Measurements from ENCODE around the gene NFATC4. TPM values are rescaled to one million over a fixed set of nuclear protein-coding genes. Genes with fewer than 3 reads are reported as not detected.

NFATC4 gene
- total RNA-seq, 1 experiment from 2014 or later: 15.1 TPM

DNA sequence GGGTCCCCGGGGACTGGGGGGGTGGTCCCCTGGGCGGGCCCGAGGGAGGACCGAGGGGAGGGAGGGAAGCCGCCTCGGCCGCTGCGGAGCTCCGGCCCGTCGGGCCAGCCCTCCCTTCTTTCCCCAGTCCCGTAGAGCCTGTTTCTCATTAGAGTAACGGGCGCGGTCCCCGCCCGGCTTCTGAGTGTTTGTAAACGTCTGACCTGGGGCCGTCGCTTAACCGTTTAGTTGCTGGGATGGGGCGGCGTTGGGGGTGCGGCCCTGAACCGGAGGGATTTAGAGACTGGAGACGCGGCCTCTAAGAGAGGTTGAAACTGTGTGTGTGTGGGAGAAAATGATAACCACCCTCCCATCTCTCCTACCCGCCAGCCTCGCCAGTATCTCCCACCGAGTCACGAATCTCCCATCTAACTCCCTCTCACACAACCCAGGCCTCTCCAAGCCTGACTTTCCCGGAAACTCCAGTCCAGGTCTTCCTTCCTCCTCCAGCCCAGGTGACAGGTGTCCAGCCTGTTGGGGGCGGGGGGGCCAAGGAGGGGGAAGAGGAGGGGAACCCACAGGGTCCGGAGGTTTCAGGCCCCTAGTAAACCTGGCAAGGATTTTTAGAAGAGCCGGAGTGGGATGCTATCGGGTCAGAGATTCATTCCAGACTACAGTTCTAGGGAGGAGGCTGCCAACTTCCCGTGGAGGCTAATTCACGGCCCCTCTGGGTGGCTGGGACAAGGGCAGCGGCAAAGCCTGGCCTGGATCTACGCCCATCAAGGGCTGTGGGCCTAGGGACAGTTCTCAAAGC lies 1.1 kb upstream of the NFATC4 start:
- BruUV-seq (replicated peaks): no TSS peak

GRCh38 chr14:24368212-24368561 lies 203 bp downstream of the NFATC4 start:
- H3K36me3 ChIP-seq (ENCODE audit: low read depth, low read length): no peaks in the 10 kb centered on the region
- DNase-seq (no peak), ATAC-seq (no peak)
- no peaks in the 10 kb centered on the region for H3K9me2 ChIP-seq (replicated peaks; ENCODE audit: low read length)
- TF ChIP-seq CTCF (conservative IDR thresholded peaks at IDR 0.05; ENCODE audit: low read depth, low read length): no peak
- no peak for TF ChIP-seq EZH2 (IDR thresholded peaks at IDR 0.05; ENCODE audit: low read length, unreplicated experiment)
- TF ChIP-seq EZH2phosphoT487 (IDR thresholded peaks at IDR 0.05; ENCODE audit: borderline replicate concordance, low read length): no peak
- H3K27me3 ChIP-seq (ENCODE audit: low read length): no peaks in the 10 kb centered on the region
- peaks cover 24% of the 10 kb centered on the region for H3K4me1 ChIP-seq (ENCODE audit: insufficient read depth, low read length)
- ChIA-PET POLR2A (ENCODE audit: unreplicated experiment) (no interaction called here), CTCF (no interaction called here)
- no TSS peak for BruUV-seq (replicated peaks)
- H3K9ac ChIP-seq (ENCODE audit: low read length): peak overlapping the region; percentile 49
- H2AFZ ChIP-seq (ENCODE audit: low read length): peak overlapping the region; percentile 91
- H3K79me2 ChIP-seq (ENCODE audit: low read length): no peaks in the 10 kb centered on the region
- no peaks in the 10 kb centered on the region for H4K20me1 ChIP-seq (ENCODE audit: low read length)
- H3K4me3 ChIP-seq (ENCODE audit: low read length): peak overlapping the region; percentile 63
- H3K4me2 ChIP-seq (ENCODE audit: low read length): peak overlapping the region; percentile 96
- intact Hi-C loops (cut with micrococcal nuclease): no loop called here
- no peaks in the 10 kb centered on the region for H3K9me3 ChIP-seq (ENCODE audit: low read length)
- no peaks in the 10 kb centered on the region for H3F3A ChIP-seq (ENCODE audit: low read length, unreplicated experiment)
- H3K27ac ChIP-seq (ENCODE audit: low read length): no peak overlapping the region; the same call in 1 of the 2 replicates

More for the DNA sequence above, 1.1 kb upstream of the NFATC4 start:
- DNase-seq (peak; percentile 95), ATAC-seq (peak; percentile 66)
- Histone ChIP-seq H3K4me3 (ENCODE audit: low read length) (peak overlapping the region; percentile 63), H2AFZ (ENCODE audit: low read length) (peak overlapping the region; percentile 83), H3K4me2 (ENCODE audit: low read length) (peak overlapping the region; percentile 96), H3K4me1 (ENCODE audit: insufficient read depth, low read length) (peaks cover 24% of the 10 kb centered on the region), H3K9me3 (ENCODE audit: low read length) (no peaks in the 10 kb centered on the region), H3K36me3 (ENCODE audit: low read depth, low read length) (no peaks in the 10 kb centered on the region), H3K79me2 (ENCODE audit: low read length) (no peaks in the 10 kb centered on the region), H3K9me2 (replicated peaks; ENCODE audit: low read length) (no peaks in the 10 kb centered on the region), H3K27me3 (ENCODE audit: low read length) (no peaks in the 10 kb centered on the region), H3K9ac (ENCODE audit: low read length) (peak overlapping the region; percentile 65), H4K20me1 (ENCODE audit: low read length) (no peaks in the 10 kb centered on the region), H3F3A (ENCODE audit: low read length, unreplicated experiment) (no peaks in the 10 kb centered on the region), H3K27ac (ENCODE audit: low read length) (peak overlapping the region; percentile 73)
- ChIA-PET CTCF (interaction anchor here (1.0 to 2.2 kb wide), 3 partner anchors 45 to 75 kb away, joined by 3 to 51 read pairs (median 3); no protein-coding TSS in a partner anchor), POLR2A (ENCODE audit: unreplicated experiment) (interaction anchor here (1.0 to 1.3 kb wide), 2 partner anchors 63 to 64 kb away, joined by 7 to 45 read pairs; partner anchors contain the start of genes CBLN3 and KHNYN)
- intact Hi-C loops (cut with micrococcal nuclease): loop anchor here (2.0 kb wide), 2 partner anchors 34 to 76 kb away; partner anchors contain the start of gene SDR39U1
- TF ChIP-seq EZH2 (IDR thresholded peaks at IDR 0.05; ENCODE audit: low read length, unreplicated experiment) (no peak), CTCF (conservative IDR thresholded peaks at IDR 0.05; ENCODE audit: low read depth, low read length) (no peak), EZH2phosphoT487 (IDR thresholded peaks at IDR 0.05; ENCODE audit: borderline replicate concordance, low read length) (no peak)
